Measurements from ENCODE around the gene VAMP7.

Gene VAMP7

GRCh38 chrX:155938132-155938531 is 57.0 kb downstream of the VAMP7 start:
- ATAC-seq: no peak
- TF ChIP-seq BACH2 (CRISPR knock-in tag; IDR thresholded peaks at IDR 0.05; ENCODE audit: borderline replicate concordance): no peak
- TF ChIP-seq ZNF8 (CRISPR knock-in tag; IDR thresholded peaks at IDR 0.05): no peak
- TF ChIP-seq ZNF70 (CRISPR knock-in tag; IDR thresholded peaks at IDR 0.05): no peak
- TF ChIP-seq PATZ1 (CRISPR knock-in tag; IDR thresholded peaks at IDR 0.05; ENCODE audit: borderline replicate concordance): no peak
- no peak for TF ChIP-seq CSRNP3 (CRISPR knock-in tag; IDR thresholded peaks at IDR 0.05)
- no peak for TF ChIP-seq ZC3H10 (CRISPR knock-in tag; IDR thresholded peaks at IDR 0.05)
- no peak for TF ChIP-seq ZFP3 (CRISPR knock-in tag; IDR thresholded peaks at IDR 0.05)
- no peak for TF ChIP-seq PPARA (CRISPR knock-in tag; IDR thresholded peaks at IDR 0.05; ENCODE audit: borderline replicate concordance)
- TF ChIP-seq TOX (CRISPR knock-in tag; IDR thresholded peaks at IDR 0.05; ENCODE audit: borderline replicate concordance): no peak
- TF ChIP-seq ARNTL (CRISPR knock-in tag; IDR thresholded peaks at IDR 0.05; ENCODE audit: borderline replicate concordance, low read depth): no peak
- no peak for TF ChIP-seq SNAI2 (CRISPR knock-in tag; IDR thresholded peaks at IDR 0.05)
- TF ChIP-seq OSR1 (CRISPR knock-in tag; IDR thresholded peaks at IDR 0.05): no peak
- TF ChIP-seq, protein P1, sequence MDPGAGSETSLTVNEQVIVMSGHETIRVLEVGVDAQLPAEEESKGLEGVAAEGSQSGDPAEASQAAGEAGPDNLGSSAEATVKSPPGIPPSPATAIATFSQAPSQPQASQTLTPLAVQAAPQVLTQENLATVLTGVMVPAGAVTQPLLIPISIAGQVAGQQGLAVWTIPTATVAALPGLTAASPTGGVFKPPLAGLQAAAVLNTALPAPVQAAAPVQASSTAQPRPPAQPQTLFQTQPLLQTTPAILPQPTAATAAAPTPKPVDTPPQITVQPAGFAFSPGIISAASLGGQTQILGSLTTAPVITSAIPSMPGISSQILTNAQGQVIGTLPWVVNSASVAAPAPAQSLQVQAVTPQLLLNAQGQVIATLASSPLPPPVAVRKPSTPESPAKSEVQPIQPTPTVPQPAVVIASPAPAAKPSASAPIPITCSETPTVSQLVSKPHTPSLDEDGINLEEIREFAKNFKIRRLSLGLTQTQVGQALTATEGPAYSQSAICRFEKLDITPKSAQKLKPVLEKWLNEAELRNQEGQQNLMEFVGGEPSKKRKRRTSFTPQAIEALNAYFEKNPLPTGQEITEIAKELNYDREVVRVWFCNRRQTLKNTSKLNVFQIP (CRISPR knock-in tag; IDR thresholded peaks at IDR 0.05; ENCODE audit: borderline replicate concordance, low read depth): no peak
- TF ChIP-seq RARB (CRISPR knock-in tag; IDR thresholded peaks at IDR 0.05): no peak
- no peak for TF ChIP-seq TSHZ2 (CRISPR knock-in tag; IDR thresholded peaks at IDR 0.05)
- TF ChIP-seq, protein P2, sequence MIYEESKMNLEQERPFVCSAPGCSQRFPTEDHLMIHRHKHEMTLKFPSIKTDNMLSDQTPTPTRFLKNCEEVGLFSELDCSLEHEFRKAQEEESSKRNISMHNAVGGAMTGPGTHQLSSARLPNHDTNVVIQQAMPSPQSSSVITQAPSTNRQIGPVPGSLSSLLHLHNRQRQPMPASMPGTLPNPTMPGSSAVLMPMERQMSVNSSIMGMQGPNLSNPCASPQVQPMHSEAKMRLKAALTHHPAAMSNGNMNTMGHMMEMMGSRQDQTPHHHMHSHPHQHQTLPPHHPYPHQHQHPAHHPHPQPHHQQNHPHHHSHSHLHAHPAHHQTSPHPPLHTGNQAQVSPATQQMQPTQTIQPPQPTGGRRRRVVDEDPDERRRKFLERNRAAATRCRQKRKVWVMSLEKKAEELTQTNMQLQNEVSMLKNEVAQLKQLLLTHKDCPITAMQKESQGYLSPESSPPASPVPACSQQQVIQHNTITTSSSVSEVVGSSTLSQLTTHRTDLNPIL (CRISPR knock-in tag; IDR thresholded peaks at IDR 0.05; ENCODE audit: low read depth): no peak
- TF ChIP-seq TCF4 (CRISPR knock-in tag; IDR thresholded peaks at IDR 0.05; ENCODE audit: borderline replicate concordance): no peak
- TF ChIP-seq ZFP30 (CRISPR knock-in tag; IDR thresholded peaks at IDR 0.05): no peak
- TF ChIP-seq ZNF565 (CRISPR knock-in tag; conservative IDR thresholded peaks at IDR 0.05; ENCODE audit: low read depth): no peak

- no peak for ATAC-seq
- no peak for TF ChIP-seq ISL1 (CRISPR knock-in tag; IDR thresholded peaks at IDR 0.05)
- no peak for TF ChIP-seq ARNTL (CRISPR knock-in tag; IDR thresholded peaks at IDR 0.05; ENCODE audit: borderline replicate concordance, low read depth)
- no peak for TF ChIP-seq TOX (CRISPR knock-in tag; IDR thresholded peaks at IDR 0.05; ENCODE audit: borderline replicate concordance)
- TF ChIP-seq ZFP30 (CRISPR knock-in tag; IDR thresholded peaks at IDR 0.05): no peak
- no peak for TF ChIP-seq TSHZ2 (CRISPR knock-in tag; IDR thresholded peaks at IDR 0.05)
- TF ChIP-seq, protein P2 (CRISPR knock-in tag; IDR thresholded peaks at IDR 0.05; ENCODE audit: low read depth): no peak
- TF ChIP-seq ZC3H10 (CRISPR knock-in tag; IDR thresholded peaks at IDR 0.05): no peak
Observed at GRCh38 chrX:155949098-155949497, 68.0 kb downstream of the VAMP7 start.

All from SK-N-SH treated with all-trans-retinoic acid at 6 μM for 48 hours (cell line).